PC-3 (cell line): ENCODE measurements around the gene RTL10. TPM values are rescaled to one million over a fixed set of nuclear protein-coding genes. Genes with fewer than 3 reads are reported as not detected.

Source experiments
- ATAC-seq: fragments of 200-7000 bp; cut with Tn5 transposase; 2 replicates; pipeline ENCODE4 v1.9.1; 2020; ENCODE audit warnings: mild to moderate bottlenecking, moderate library complexity
- BruUV-seq: library from RNA; stranded (reverse); fragments of 400-500 nt; replicated peaks from 2 replicates; lab custom pipeline; 2021; lab: Mats Ljungman, UMichigan
- CTCF ChIA-PET: fragments of 300-600 bp; sonication (Branson Sonifier 250); formaldehyde crosslinking; loops from one replicate; lab custom pipeline; 2022; ENCODE audit warnings: antibody characterized with exemption; lab: Charles Lee
- POLR2A ChIA-PET: fragments of 300-600 bp; sonication (Branson Sonifier 250); formaldehyde crosslinking; loops from one replicate; lab custom pipeline; 2022; ENCODE audit warnings: antibody characterized with exemption; ENCODE audit not compliant: unreplicated experiment; lab: Charles Lee
- DNase-seq: peaks from one replicate; pipeline ENCODE4 v3.0.0-alpha.2; 2015
- H2AFZ ChIP-seq: fragments of 300-600 bp; sonication (generic); 2 replicates; pipeline ENCODE4 v1.6.0; 2016; ENCODE audit warnings: antibody characterized with exemption, low read length
- H3F3A ChIP-seq: fragments of 300-600 bp; sonication (generic); one replicate; pipeline ENCODE4 v1.6.0; 2017; ENCODE audit warnings: antibody characterized with exemption, low read length, control low read depth, mild to moderate bottlenecking; ENCODE audit not compliant: unreplicated experiment
- H3K27ac ChIP-seq: fragments of 300-600 bp; sonication (generic); 2 replicates; pipeline ENCODE4 v1.5.1; 2016; ENCODE audit warnings: mild to moderate bottlenecking, low read length
- H3K27me3 ChIP-seq: fragments of 300-600 bp; sonication (generic); 2 replicates; pipeline ENCODE4 v1.6.1; 2016; ENCODE audit warnings: low read length, mixed read lengths
- H3K36me3 ChIP-seq: fragments of 300-600 bp; sonication (generic); 2 replicates; pipeline ENCODE4 v1.6.1; 2016; ENCODE audit warnings: low read depth, mixed run types, low read length, mixed read lengths
- H3K4me1 ChIP-seq: fragments of 300-600 bp; sonication (generic); 2 replicates; pipeline ENCODE4 v1.5.1; 2016; ENCODE audit warnings: low read length; ENCODE audit not compliant: insufficient read depth
- H3K4me2 ChIP-seq: fragments of 300-600 bp; sonication (generic); 2 replicates; pipeline ENCODE4 v1.6.0; 2016; ENCODE audit warnings: low read length
- H3K4me3 ChIP-seq: fragments of 300-600 bp; sonication (generic); 2 replicates; pipeline ENCODE4 v1.5.1; 2016; ENCODE audit warnings: mild to moderate bottlenecking, low read length, mixed read lengths
- H3K79me2 ChIP-seq: fragments of 300-600 bp; sonication (generic); 2 replicates; pipeline ENCODE4 v1.6.1; 2017; ENCODE audit warnings: low read length, mixed read lengths
- H3K9ac ChIP-seq: fragments of 300-600 bp; sonication (generic); 2 replicates; pipeline ENCODE4 v1.6.0; 2016; ENCODE audit warnings: mild to moderate bottlenecking, low read length
- H3K9me2 ChIP-seq: fragments of 300-600 bp; sonication (generic); replicated peaks from 2 replicates; pipeline ENCODE4 v1.6.1; 2016; ENCODE audit warnings: mixed run types, low read length, mixed read lengths
- H3K9me3 ChIP-seq: fragments of 300-600 bp; sonication (generic); 2 replicates; pipeline ENCODE4 v1.6.1; 2016; ENCODE audit warnings: low read length, mixed read lengths
- H4K20me1 ChIP-seq: fragments of 300-600 bp; sonication (generic); 2 replicates; pipeline ENCODE4 v1.6.1; 2016; ENCODE audit warnings: low read length, mixed read lengths
- EZH2 ChIP-seq: fragments of 300-600 bp; sonication (generic); IDR thresholded peaks from one replicate; pipeline ENCODE4 v1.6.1; 2017; ENCODE audit warnings: antibody characterized with exemption, mild to moderate bottlenecking, low read length; ENCODE audit not compliant: unreplicated experiment
- EZH2phosphoT487 ChIP-seq: fragments of 300-600 bp; sonication (generic); IDR thresholded peaks from 2 replicates; pipeline ENCODE4 v1.6.1; 2018; ENCODE audit warnings: mild to moderate bottlenecking, antibody characterized with exemption, low read length, borderline replicate concordance
- intact Hi-C: fragments of 100-400 bp; cut with micrococcal nuclease; formaldehyde crosslinking; loops from 2 replicates; pipeline ENCODE4 v1.9.0; 2023
- total RNA-seq: library from RNA; depleted of rRNA; stranded (reverse); fragments of >200 nt; gene quantifications from 2 replicates; pipeline ENCODE4 v1.2.3, GENCODE V29; 2014
- TF ChIP-seq, protein P1 (sequence below): fragments of 300-600 bp; sonication (generic); conservative IDR thresholded peaks from 2 replicates; pipeline ENCODE4 v1.5.1; 2017; ENCODE audit warnings: antibody characterized with exemption, low read depth, mild to moderate bottlenecking, low read length

RTL10 gene
- total RNA-seq, 1 experiment from 2014 or later: 7.8 TPM

DNA sequence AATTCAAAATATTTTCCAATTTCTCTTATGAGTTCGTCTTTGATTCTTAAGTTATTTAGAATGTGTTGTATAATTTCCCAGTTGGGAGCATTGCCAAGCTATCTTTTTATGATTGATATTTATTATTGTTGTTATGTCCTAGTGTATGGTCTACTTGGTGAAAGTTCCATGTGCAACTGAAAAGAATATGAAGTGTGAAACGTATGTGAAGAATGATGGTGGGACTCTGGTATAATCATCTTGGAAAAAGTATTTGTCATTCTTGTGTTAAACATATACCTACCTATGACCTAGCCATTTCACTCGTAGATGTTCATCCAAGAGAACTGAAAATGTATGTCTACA lies 12.0 kb upstream of the RTL10 start:
- H3K4me2 ChIP-seq: no peak overlapping the region
- no peaks in the 10 kb centered on the region for H3K27me3 ChIP-seq
- no peaks in the 10 kb centered on the region for H3K79me2 ChIP-seq
- no peaks in the 10 kb centered on the region for H3K9me2 ChIP-seq
- ATAC-seq: no peak
- ChIA-PET POLR2A (no interaction called here), CTCF (no interaction called here)
- H3K36me3 ChIP-seq: no peaks in the 10 kb centered on the region
- no peaks in the 10 kb centered on the region for H4K20me1 ChIP-seq
- intact Hi-C loops: no loop called here
- no peaks in the 10 kb centered on the region for H3K4me1 ChIP-seq
- H3K4me3 ChIP-seq: no peak overlapping the region
- no peak overlapping the region for H3K27ac ChIP-seq
- H2AFZ ChIP-seq: no peak overlapping the region
- BruUV-seq: no TSS peak
- no peaks in the 10 kb centered on the region for H3K9me3 ChIP-seq
- H3F3A ChIP-seq: no peaks in the 10 kb centered on the region
- no peak for DNase-seq
- no peak overlapping the region for H3K9ac ChIP-seq
- TF ChIP-seq EZH2phosphoT487 (no peak), EZH2 (no peak)
- TF ChIP-seq, protein P1, sequence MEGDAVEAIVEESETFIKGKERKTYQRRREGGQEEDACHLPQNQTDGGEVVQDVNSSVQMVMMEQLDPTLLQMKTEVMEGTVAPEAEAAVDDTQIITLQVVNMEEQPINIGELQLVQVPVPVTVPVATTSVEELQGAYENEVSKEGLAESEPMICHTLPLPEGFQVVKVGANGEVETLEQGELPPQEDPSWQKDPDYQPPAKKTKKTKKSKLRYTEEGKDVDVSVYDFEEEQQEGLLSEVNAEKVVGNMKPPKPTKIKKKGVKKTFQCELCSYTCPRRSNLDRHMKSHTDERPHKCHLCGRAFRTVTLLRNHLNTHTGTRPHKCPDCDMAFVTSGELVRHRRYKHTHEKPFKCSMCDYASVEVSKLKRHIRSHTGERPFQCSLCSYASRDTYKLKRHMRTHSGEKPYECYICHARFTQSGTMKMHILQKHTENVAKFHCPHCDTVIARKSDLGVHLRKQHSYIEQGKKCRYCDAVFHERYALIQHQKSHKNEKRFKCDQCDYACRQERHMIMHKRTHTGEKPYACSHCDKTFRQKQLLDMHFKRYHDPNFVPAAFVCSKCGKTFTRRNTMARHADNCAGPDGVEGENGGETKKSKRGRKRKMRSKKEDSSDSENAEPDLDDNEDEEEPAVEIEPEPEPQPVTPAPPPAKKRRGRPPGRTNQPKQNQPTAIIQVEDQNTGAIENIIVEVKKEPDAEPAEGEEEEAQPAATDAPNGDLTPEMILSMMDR: no peak

GRCh38 chr22:19865141-19865829 lies 10.6 kb upstream of the RTL10 start:
- H3K9ac ChIP-seq: no peak overlapping the region
- H3K9me3 ChIP-seq: no peaks in the 10 kb centered on the region
- TF ChIP-seq EZH2phosphoT487 (no peak), EZH2 (no peak)
- TF ChIP-seq, protein P1: no peak
- CTCF ChIA-PET: no interaction called here
- H3K36me3 ChIP-seq: no peaks in the 10 kb centered on the region
- DNase-seq: no peak
- H3K4me3 ChIP-seq: no peak overlapping the region
- no peak overlapping the region for H3K27ac ChIP-seq
- no peak for ATAC-seq
- POLR2A ChIA-PET: no interaction called here
- BruUV-seq: no TSS peak
- no peaks in the 10 kb centered on the region for H4K20me1 ChIP-seq
- H3K4me2 ChIP-seq: no peak overlapping the region
- H2AFZ ChIP-seq: no peak overlapping the region
- intact Hi-C loops: no loop called here
- H3K9me2 ChIP-seq: no peaks in the 10 kb centered on the region
- H3F3A ChIP-seq: no peaks in the 10 kb centered on the region
- no peaks in the 10 kb centered on the region for H3K27me3 ChIP-seq
- no peaks in the 10 kb centered on the region for H3K79me2 ChIP-seq
- H3K4me1 ChIP-seq: no peaks in the 10 kb centered on the region

DNA sequence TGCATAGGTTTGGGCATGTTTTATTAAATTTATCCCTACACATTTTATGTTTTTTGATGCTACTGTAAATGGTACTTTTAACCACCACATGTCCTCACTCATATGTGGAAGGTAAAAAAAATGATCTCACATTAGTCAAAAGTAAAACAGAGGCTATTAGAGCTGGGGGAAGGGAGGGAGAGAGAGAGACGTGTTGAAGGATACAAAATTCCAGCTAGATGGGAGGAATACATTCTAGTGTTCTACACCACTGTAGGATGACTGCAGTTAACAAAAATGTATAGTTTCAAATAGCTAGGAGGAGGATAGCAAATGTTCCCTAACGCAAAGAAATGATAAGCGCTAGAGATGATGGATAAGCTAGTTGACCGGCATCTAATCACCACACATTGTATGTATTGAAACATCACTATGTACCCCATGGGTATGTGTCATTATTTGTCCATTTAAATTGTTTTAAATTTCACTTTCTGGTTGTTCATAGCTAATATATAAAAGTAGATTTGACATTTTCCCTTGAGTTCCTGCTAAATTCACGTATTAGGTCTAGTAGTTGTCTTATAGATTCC lies 9.9 kb upstream of the RTL10 start:
- TF ChIP-seq, protein P1: no peak
- Histone ChIP-seq H3K4me2 (no peak overlapping the region), H2AFZ (no peak overlapping the region), H3K36me3 (no peaks in the 10 kb centered on the region), H3K9ac (no peak overlapping the region), H3K9me2 (no peaks in the 10 kb centered on the region), H3K4me1 (no peaks in the 10 kb centered on the region), H3F3A (no peaks in the 10 kb centered on the region), H3K4me3 (no peak overlapping the region), H3K27me3 (no peaks in the 10 kb centered on the region), H4K20me1 (no peaks in the 10 kb centered on the region), H3K27ac (no peak overlapping the region), H3K79me2 (no peaks in the 10 kb centered on the region), H3K9me3 (no peaks in the 10 kb centered on the region)
- ChIA-PET CTCF (no interaction called here), POLR2A (no interaction called here)
- intact Hi-C loops: no loop called here
- DNase-seq (no peak), ATAC-seq (no peak)
- BruUV-seq: no TSS peak
